Right forelimb (tissue), 1 donor: ENCODE results near the gene RPS19.
A peak's percentile ranks its signal among the peaks of the same experiment; 100 is the strongest.

Experiments
- DNase-seq: peaks from one replicate; pipeline ENCODE4 v3.0.0-alpha.2; 2018

The RPS19 gene

GRCh38 chr19:41859618-41860418, at the start of gene RPS19:
Gene RPS19 (plus strand): TSS chr19:41860255. CDS start chr19:41860775, 520 bp downstream.
- DNase-seq = peak; percentile 100

GRCh38 chr19:41810301-41810700, 49.8 kb upstream of the RPS19 start:
- DNase-seq = no peak

GRCh38 chr19:41811036-41811435, 49.0 kb upstream of the RPS19 start:
- DNase-seq = no peak

GRCh38 chr19:41811981-41812380, 48.1 kb upstream of the RPS19 start:
- DNase-seq = no peak

GRCh38 chr19:41813911-41814310, 46.1 kb upstream of the RPS19 start:
- no peak for DNase-seq

- DNase-seq = no peak
Measured at GRCh38 chr19:41815301-41815700, 44.8 kb upstream of the RPS19 start.

GRCh38 chr19:41816761-41817160, 43.3 kb upstream of the RPS19 start:
- no peak for DNase-seq

GRCh38 chr19:41821003-41821735, 38.9 kb upstream of the RPS19 start:
- DNase-seq = no peak

- DNase-seq = no peak
Measured at GRCh38 chr19:41837981-41838708, 21.9 kb upstream of the RPS19 start.

GRCh38 chr19:41839211-41839610, 20.8 kb upstream of the RPS19 start:
- no peak for DNase-seq

- DNase-seq = no peak
Measured at GRCh38 chr19:41843371-41843770, 16.7 kb upstream of the RPS19 start.

- DNase-seq = no peak
Measured at GRCh38 chr19:41844601-41845000, 15.5 kb upstream of the RPS19 start, which contains the start of gene LYPD4. Gene LYPD4 (minus strand): TSS chr19:41844683. CDS start chr19:41839285, 5,398 bp downstream.

- no peak for DNase-seq
Measured at GRCh38 chr19:41845001-41845050, 15.2 kb upstream of the RPS19 start, which contains the start of gene DMRTC2. Gene DMRTC2 (plus strand): TSS chr19:41845042. CDS start chr19:41847429, 2,387 bp downstream.

- no peak for DNase-seq
Measured at GRCh38 chr19:41845051-41845590, 14.9 kb upstream of the RPS19 start.

- no peak for DNase-seq
Measured at GRCh38 chr19:41847351-41848105, 12.5 kb upstream of the RPS19 start.

- no peak for DNase-seq
Measured at GRCh38 chr19:41848666-41849065, 11.4 kb upstream of the RPS19 start.

- no peak for DNase-seq
Measured at GRCh38 chr19:41849067-41849466, 11.0 kb upstream of the RPS19 start.

GRCh38 chr19:41850381-41850780, 9.7 kb upstream of the RPS19 start:
- DNase-seq = no peak

- no peak for DNase-seq
Measured at GRCh38 chr19:41851456-41851855, 8.6 kb upstream of the RPS19 start.

- DNase-seq = peak; percentile 2
Measured at GRCh38 chr19:41853344-41853743, 6.7 kb upstream of the RPS19 start.

- DNase-seq = peak; percentile 20
Measured at GRCh38 chr19:41853768-41854167, 6.3 kb upstream of the RPS19 start.

- no peak for DNase-seq
Measured at GRCh38 chr19:41859213-41859617, 840 bp upstream of the RPS19 start.
